Endodermal cell (in vitro differentiated cells): ENCODE results near the gene SLC9A4. TPM values are rescaled to one million over a fixed set of nuclear protein-coding genes. Genes with fewer than 3 reads are reported as not detected.

Experiments
- DNase-seq: peaks from one replicate; pipeline ENCODE4 v3.0.0-alpha.2; 2017
- H3K27ac ChIP-seq: 2 replicates; pipeline ENCODE4 v1.5.1; 2013; ENCODE audit warnings: mild to moderate bottlenecking, low read depth, low read length, moderate library complexity
- H3K27me3 ChIP-seq: 2 replicates; pipeline ENCODE4 v1.6.1; 2013; ENCODE audit warnings: mild to moderate bottlenecking, low read length, moderate library complexity; ENCODE audit not compliant: insufficient read depth, control insufficient read depth, poor library complexity, severe bottlenecking
- H3K36me3 ChIP-seq: 2 replicates; pipeline ENCODE4 v1.7.0; 2013; ENCODE audit warnings: mild to moderate bottlenecking, low read length, moderate library complexity; ENCODE audit not compliant: control insufficient read depth, insufficient read depth
- H3K4me1 ChIP-seq: one replicate; pipeline ENCODE4 v1.7.0; 2013; ENCODE audit warnings: low read length; ENCODE audit not compliant: control insufficient read depth, insufficient read depth
- H3K4me3 ChIP-seq: 2 replicates; pipeline ENCODE4 v1.5.1; 2013; ENCODE audit warnings: mild to moderate bottlenecking, low read length, moderate library complexity
- H3K9ac ChIP-seq: 2 replicates; pipeline ENCODE4 v1.6.1; 2013; ENCODE audit warnings: mild to moderate bottlenecking, low read length, moderate library complexity; ENCODE audit not compliant: poor library complexity, severe bottlenecking; ENCODE audit errors: extremely low read depth
- H3K9me3 ChIP-seq: 2 replicates; pipeline ENCODE4 v1.6.1; 2013; ENCODE audit warnings: mild to moderate bottlenecking, low read length, moderate library complexity; ENCODE audit not compliant: control insufficient read depth
- H3K27ac Mint-ChIP-seq: 2 replicates; pipeline ENCODE4 v1.8.0; 2020; ENCODE audit warnings: mixed read lengths
- H3K27me3 Mint-ChIP-seq: 2 replicates; pipeline ENCODE4 v1.8.0; 2021; ENCODE audit warnings: mild to moderate bottlenecking, mixed read lengths; ENCODE audit not compliant: insufficient read depth
- H3K36me3 Mint-ChIP-seq: 2 replicates; pipeline ENCODE4 v1.8.0; 2020; ENCODE audit warnings: low read depth, mixed read lengths
- H3K4me1 Mint-ChIP-seq: 2 replicates; pipeline ENCODE4 v1.8.0; 2020; ENCODE audit warnings: mixed read lengths
- H3K4me3 Mint-ChIP-seq: 2 replicates; pipeline ENCODE4 v1.8.0; 2020; ENCODE audit warnings: mild to moderate bottlenecking, moderate library complexity, mixed read lengths
- H3K9me3 Mint-ChIP-seq: 2 replicates; pipeline ENCODE4 v1.8.0; 2020; ENCODE audit warnings: mild to moderate bottlenecking, mixed read lengths
- CTCF ChIP-seq: fragments of 200-600 bp; sonication (generic); conservative IDR thresholded peaks from 2 replicates; pipeline ENCODE4 v1.5.0; 2021; ENCODE audit warnings: antibody characterized with exemption, mild to moderate bottlenecking
- WGBS, 2 experiments: methylation state at CpG; one replicate each; pipeline versions ENCODE4 v1.1.5 to v1.1.7; 2013; ENCODE audit warnings: missing lambda C conversion rate in 2 of 2, mixed read lengths in 1 of 2; ENCODE audit not compliant: insufficient coverage in 1 of 2, insufficient read length in 1 of 2; 5-methylcytosine and 5-hydroxymethylcytosine counted together
- total RNA-seq, 2 donors: library from RNA; stranded (reverse); fragmentation: NEBNext Ultra II Directional in 1 of 2; extraction: Animal tissue kit (Norgen Biotek cat#: 25700) in 1 of 2; gene quantifications; 2 replicates in 1 of 2; 3 replicates in 1 of 2; pipeline ENCODE4 v1.2.1, GENCODE V29; 2021

Gene SLC9A4
- total RNA-seq, 2 donors from 2014 or later, result 0.07 TPM; not detected in 1

- no peak for TF ChIP-seq CTCF
- no peak overlapping the region for H3K4me3 Mint-ChIP-seq
- H3K27me3 ChIP-seq, result no peaks in the 10 kb centered on the region
- no peaks in the 10 kb centered on the region for H3K4me1 Mint-ChIP-seq
- no peak overlapping the region for H3K4me3 ChIP-seq
- H3K9me3 ChIP-seq, result no peaks in the 10 kb centered on the region
- peaks cover 2% of the 10 kb centered on the region for H3K27me3 Mint-ChIP-seq
- no peaks in the 10 kb centered on the region for H3K36me3 ChIP-seq
- H3K36me3 Mint-ChIP-seq, result no peaks in the 10 kb centered on the region
- no peak overlapping the region for H3K9ac ChIP-seq
- no peak overlapping the region for H3K27ac Mint-ChIP-seq
- H3K9me3 Mint-ChIP-seq, result no peaks in the 10 kb centered on the region
- 86% methylated on average over 1 of the region's 1 CpG; no CpG with 5 or more reads in 1 of the 2 experiments for WGBS, 2 experiments
- no peaks in the 10 kb centered on the region for H3K4me1 ChIP-seq
- H3K27ac ChIP-seq, result no peak overlapping the region
- no peak for DNase-seq
These were observed 47.8 kb downstream of the SLC9A4 start for GRCh38 chr2:102520801-102521200.

- DNase-seq, result no peak
- Mint-ChIP-seq H3K27ac (no peak overlapping the region), H3K27me3 (peaks cover 2% of the 10 kb centered on the region), H3K4me1 (no peaks in the 10 kb centered on the region), H3K4me3 (no peak overlapping the region), H3K36me3 (no peaks in the 10 kb centered on the region), H3K9me3 (no peaks in the 10 kb centered on the region)
- no peaks in the 10 kb centered on the region for H3K9me3 ChIP-seq
- H3K27me3 ChIP-seq, result no peaks in the 10 kb centered on the region
- no peak for TF ChIP-seq CTCF
- no peaks in the 10 kb centered on the region for H3K36me3 ChIP-seq
- no peak overlapping the region for H3K4me3 ChIP-seq
- H3K4me1 ChIP-seq, result no peaks in the 10 kb centered on the region
- no peak overlapping the region for H3K27ac ChIP-seq
- H3K9ac ChIP-seq, result no peak overlapping the region
- 85 to 92% methylated on average over 3 to 4 of the region's 4 CpGs for WGBS, 2 experiments
These were observed 49.1 kb downstream of the SLC9A4 start for GRCh38 chr2:102522162-102522561.

GRCh38 chr2:102522890-102523289 lies 49.9 kb downstream of the SLC9A4 start:
- H3K27me3 ChIP-seq, result no peaks in the 10 kb centered on the region
- Mint-ChIP-seq H3K4me3 (no peak overlapping the region), H3K9me3 (no peaks in the 10 kb centered on the region), H3K36me3 (no peaks in the 10 kb centered on the region), H3K4me1 (no peaks in the 10 kb centered on the region), H3K27ac (no peak overlapping the region), H3K27me3 (peaks cover 2% of the 10 kb centered on the region)
- no peak for DNase-seq
- no peaks in the 10 kb centered on the region for H3K4me1 ChIP-seq
- no peaks in the 10 kb centered on the region for H3K36me3 ChIP-seq
- no peak overlapping the region for H3K27ac ChIP-seq
- TF ChIP-seq CTCF, result no peak
- no peak overlapping the region for H3K4me3 ChIP-seq
- 89% methylated on average over 2 of the region's 3 CpGs; no CpG with 5 or more reads in 1 of the 2 experiments for WGBS, 2 experiments
- no peak overlapping the region for H3K9ac ChIP-seq
- H3K9me3 ChIP-seq, result no peaks in the 10 kb centered on the region
